ENCODE data around the gene SHB. TPM values are rescaled to one million over a fixed set of nuclear protein-coding genes. Genes with fewer than 3 reads are reported as not detected.

The SHB gene
- total and polyA plus RNA-seq, 2 of the 13 experiments (the other 11 are each of a cell fraction or from before 2014, with no cell fraction given): 19.4 to 20.7 TPM

DNA sequence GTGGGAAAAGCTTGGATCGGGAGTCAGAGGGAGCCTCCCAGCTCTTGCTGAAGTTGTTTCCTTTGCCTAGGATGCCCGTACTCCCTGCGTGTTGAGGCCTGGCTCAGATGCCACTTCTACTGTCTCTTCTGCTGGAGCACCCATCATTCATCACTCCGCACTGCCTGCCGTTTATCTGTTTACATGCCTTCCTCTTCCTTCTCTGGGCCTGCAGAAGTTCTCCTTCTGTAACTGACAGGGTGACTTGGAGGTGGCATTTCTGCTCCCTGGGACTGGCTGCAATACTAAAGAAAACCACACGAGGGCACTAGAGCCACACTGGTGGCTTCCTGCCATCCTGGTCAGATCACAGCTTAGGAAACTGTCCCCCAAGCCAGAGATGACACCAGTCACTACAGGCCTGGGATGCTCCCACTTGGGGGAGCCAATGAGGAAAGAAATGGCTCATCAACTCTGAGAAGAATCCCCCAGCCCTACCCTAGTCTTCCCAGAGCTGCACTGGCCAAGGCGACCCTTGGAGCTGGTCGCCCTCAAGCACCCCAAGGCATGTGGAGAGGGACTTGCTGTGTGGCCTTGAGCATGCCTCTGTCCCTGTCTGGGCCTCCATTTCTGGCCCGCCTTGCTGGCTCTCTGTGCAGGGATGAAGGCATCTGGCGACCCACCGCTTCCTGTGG is 155.4 kb downstream of the SHB start (continued):
- TF ChIP-seq, protein P1, sequence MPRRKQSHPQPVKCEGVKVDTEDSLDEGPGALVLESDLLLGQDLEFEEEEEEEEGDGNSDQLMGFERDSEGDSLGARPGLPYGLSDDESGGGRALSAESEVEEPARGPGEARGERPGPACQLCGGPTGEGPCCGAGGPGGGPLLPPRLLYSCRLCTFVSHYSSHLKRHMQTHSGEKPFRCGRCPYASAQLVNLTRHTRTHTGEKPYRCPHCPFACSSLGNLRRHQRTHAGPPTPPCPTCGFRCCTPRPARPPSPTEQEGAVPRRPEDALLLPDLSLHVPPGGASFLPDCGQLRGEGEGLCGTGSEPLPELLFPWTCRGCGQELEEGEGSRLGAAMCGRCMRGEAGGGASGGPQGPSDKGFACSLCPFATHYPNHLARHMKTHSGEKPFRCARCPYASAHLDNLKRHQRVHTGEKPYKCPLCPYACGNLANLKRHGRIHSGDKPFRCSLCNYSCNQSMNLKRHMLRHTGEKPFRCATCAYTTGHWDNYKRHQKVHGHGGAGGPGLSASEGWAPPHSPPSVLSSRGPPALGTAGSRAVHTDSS (CRISPR knock-in tag; conservative IDR thresholded peaks at IDR 0.05): no peak
- TF ChIP-seq NFE2 (CRISPR knock-in tag; IDR thresholded peaks at IDR 0.05): no peak
- peak in 1 of 2 experiments; percentile 82; a peak in 1 of 4 replicates for TF ChIP-seq KLF16 (CRISPR knock-in tag; IDR thresholded peaks at IDR 0.05)
- no peak for TF ChIP-seq CHCHD3 (CRISPR knock-in tag; IDR thresholded peaks at IDR 0.05)
- no peak for TF ChIP-seq NKX3-1 (CRISPR knock-in tag; IDR thresholded peaks at IDR 0.05)
- TF ChIP-seq ZNF501 (CRISPR knock-in tag; IDR thresholded peaks at IDR 0.05): 0 out of 2 replicates have a peak, but pooled peaks have one; percentile 41
- TF ChIP-seq, protein P2, sequence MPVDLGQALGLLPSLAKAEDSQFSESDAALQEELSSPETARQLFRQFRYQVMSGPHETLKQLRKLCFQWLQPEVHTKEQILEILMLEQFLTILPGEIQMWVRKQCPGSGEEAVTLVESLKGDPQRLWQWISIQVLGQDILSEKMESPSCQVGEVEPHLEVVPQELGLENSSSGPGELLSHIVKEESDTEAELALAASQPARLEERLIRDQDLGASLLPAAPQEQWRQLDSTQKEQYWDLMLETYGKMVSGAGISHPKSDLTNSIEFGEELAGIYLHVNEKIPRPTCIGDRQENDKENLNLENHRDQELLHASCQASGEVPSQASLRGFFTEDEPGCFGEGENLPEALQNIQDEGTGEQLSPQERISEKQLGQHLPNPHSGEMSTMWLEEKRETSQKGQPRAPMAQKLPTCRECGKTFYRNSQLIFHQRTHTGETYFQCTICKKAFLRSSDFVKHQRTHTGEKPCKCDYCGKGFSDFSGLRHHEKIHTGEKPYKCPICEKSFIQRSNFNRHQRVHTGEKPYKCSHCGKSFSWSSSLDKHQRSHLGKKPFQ (CRISPR knock-in tag; IDR thresholded peaks at IDR 0.05; ENCODE audit: insufficient replicate concordance): no peak
- 0 out of 2 replicates have a peak, but pooled peaks have one; percentile 56 for TF ChIP-seq ZNF550 (CRISPR knock-in tag; IDR thresholded peaks at IDR 0.05; ENCODE audit: borderline replicate concordance)
- TF ChIP-seq ONECUT2 (CRISPR knock-in tag; IDR thresholded peaks at IDR 0.05): no peak
- TF ChIP-seq ZNF335 (CRISPR knock-in tag; IDR thresholded peaks at IDR 0.05): no peak
- peak; percentile 31; the same call in 1 of the 2 replicates for TF ChIP-seq HDAC2 (CRISPR knock-in tag; IDR thresholded peaks at IDR 0.05)
- TF ChIP-seq HNF4A (CRISPR knock-in tag; IDR thresholded peaks at IDR 0.05): no peak
- no peak for TF ChIP-seq ZNF570 (CRISPR knock-in tag; IDR thresholded peaks at IDR 0.05; ENCODE audit: borderline replicate concordance)
- TF ChIP-seq, protein P3, sequence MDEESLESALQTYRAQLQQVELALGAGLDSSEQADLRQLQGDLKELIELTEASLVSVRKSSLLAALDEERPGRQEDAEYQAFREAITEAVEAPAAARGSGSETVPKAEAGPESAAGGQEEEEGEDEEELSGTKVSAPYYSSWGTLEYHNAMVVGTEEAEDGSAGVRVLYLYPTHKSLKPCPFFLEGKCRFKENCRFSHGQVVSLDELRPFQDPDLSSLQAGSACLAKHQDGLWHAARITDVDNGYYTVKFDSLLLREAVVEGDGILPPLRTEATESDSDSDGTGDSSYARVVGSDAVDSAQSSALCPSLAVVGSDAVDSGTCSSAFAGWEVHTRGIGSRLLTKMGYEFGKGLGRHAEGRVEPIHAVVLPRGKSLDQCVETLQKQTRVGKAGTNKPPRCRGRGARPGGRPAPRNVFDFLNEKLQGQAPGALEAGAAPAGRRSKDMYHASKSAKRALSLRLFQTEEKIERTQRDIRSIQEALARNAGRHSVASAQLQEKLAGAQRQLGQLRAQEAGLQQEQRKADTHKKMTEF (CRISPR knock-in tag; IDR thresholded peaks at IDR 0.05): peak; percentile 51; the same call in 1 of the 2 replicates
- no peak for TF ChIP-seq ZNF180 (CRISPR knock-in tag; IDR thresholded peaks at IDR 0.05; ENCODE audit: borderline replicate concordance, low read depth)
- TF ChIP-seq ZSCAN30 (CRISPR knock-in tag; IDR thresholded peaks at IDR 0.05): no peak
- TF ChIP-seq, protein P4, sequence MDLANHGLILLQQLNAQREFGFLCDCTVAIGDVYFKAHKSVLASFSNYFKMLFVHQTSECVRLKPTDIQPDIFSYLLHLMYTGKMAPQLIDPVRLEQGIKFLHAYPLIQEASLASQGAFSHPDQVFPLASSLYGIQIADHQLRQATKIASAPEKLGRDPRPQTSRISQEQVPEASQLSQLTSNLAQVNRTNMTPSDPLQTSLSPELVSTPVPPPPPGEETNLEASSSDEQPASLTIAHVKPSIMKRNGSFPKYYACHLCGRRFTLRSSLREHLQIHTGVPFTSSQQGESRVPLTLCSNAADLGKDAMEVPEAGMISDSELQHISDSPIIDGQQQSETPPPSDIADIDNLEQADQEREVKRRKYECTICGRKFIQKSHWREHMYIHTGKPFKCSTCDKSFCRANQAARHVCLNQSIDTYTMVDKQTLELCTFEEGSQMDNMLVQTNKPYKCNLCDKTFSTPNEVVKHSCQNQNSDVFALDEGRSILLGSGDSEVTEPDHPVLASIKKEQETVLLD (CRISPR knock-in tag; IDR thresholded peaks at IDR 0.05; ENCODE audit: low read depth): no peak
- TF ChIP-seq ZNF333 (CRISPR knock-in tag; IDR thresholded peaks at IDR 0.05; ENCODE audit: borderline replicate concordance): no peak
- TF ChIP-seq BRCA1 (CRISPR knock-in tag; IDR thresholded peaks at IDR 0.05): no peak
- no peak for TF ChIP-seq PRPF4 (IDR thresholded peaks at IDR 0.05; ENCODE audit: low read depth, low read length, poor library complexity, severe bottlenecking)
- TF ChIP-seq ZNF674 (CRISPR knock-in tag; IDR thresholded peaks at IDR 0.05; ENCODE audit: low read depth): no peak
- TF ChIP-seq ZNF431 (CRISPR knock-in tag; IDR thresholded peaks at IDR 0.05; ENCODE audit: borderline replicate concordance, low read depth): no peak
- TF ChIP-seq, protein P5, sequence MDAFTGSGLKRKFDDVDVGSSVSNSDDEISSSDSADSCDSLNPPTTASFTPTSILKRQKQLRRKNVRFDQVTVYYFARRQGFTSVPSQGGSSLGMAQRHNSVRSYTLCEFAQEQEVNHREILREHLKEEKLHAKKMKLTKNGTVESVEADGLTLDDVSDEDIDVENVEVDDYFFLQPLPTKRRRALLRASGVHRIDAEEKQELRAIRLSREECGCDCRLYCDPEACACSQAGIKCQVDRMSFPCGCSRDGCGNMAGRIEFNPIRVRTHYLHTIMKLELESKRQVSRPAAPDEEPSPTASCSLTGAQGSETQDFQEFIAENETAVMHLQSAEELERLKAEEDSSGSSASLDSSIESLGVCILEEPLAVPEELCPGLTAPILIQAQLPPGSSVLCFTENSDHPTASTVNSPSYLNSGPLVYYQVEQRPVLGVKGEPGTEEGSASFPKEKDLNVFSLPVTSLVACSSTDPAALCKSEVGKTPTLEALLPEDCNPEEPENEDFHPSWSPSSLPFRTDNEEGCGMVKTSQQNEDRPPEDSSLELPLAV (CRISPR knock-in tag; conservative IDR thresholded peaks at IDR 0.05; ENCODE audit: low read depth): no peak

Measured in HepG2 (cell line).